GM21447 (cell line): ENCODE measurements around the gene MEA1.
"Not testable (repeated sequence)": the region's sequence is repeated elsewhere in the genome, so short reads cannot be mapped to it uniquely, and the experiment has no call there.

Experiments used
- ATAC-seq: cut with Tn5 transposase; IDR thresholded peaks from one replicate; pipeline ENCODE4 v1.9.1; 2021; ENCODE audit not compliant: unreplicated experiment

MEA1 gene

DNA sequence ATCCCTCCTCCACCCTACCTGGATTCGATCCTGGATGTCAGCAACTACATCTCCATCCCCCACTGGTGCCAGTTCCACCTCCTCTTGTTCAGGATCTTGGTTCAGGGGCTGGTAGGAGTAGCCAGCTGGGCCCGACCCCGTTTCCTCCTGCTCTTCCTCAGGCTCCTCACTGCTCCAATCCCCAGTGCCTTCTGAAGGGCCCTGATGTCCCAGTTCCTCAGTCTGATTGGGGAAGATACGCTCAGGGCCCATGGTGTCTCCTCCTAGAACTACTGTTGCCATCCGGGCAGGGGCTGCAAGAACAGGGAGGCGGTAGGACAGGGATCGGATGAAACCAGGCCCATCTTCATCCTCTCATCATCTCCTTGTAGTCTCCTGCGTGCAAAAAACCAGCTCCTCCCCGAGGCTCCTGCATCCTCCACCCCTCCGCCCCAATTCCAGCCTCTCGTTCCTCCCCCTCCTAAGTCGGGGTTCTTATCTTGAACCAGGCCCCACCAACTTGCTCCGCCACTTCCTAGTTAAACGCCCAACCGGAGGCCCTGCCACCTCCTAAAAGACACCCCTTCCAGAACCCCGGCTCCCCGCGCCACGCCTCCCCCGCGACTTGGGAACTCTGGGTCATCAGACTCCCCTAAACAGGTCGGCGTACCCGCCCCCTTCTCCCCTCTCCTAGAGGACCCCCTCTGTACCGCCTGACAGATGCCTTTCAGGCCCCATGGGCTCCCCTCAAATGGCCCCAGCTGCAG lies 476 bp downstream of the MEA1 start:
- ATAC-seq, result peak; percentile 9

DNA sequence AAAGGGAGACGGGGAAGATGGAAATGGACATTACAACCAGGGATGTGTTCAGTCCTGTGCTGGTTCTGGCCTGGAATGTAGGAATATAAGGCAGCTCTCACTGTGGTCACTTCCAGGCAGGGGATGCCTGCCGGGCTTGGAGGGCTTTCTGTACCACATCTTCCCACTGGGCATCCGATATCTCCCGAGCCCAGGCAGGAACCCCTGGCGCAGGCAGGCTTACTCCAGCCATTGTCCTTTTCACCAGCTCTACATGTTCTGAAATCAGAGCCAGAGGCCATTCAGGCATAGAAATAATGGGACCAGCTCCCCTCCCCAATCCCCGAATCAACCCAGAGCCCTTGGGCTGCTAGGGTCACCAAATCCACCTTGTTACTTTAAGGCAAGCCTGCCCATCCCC lies 1.4 kb downstream of the MEA1 start:
- ATAC-seq, result no peak

DNA sequence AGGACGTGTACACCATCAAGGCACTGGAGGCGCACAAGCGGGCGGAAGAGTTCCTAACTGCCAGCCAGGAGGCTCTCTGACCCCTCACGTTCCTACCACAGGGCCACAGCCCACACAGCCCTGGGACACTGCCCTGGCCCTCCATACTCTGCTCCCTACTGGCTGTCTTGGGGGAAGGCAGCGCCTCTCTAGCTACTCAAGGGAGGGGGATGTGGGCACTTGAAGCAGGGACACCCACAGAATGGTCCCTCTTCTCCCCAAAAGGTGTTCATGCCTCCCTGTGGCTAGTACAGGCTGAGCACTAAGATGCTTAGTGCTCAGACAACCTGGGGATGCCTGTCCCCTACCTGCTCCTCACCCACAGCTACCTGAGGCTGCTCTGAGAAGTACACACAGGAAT lies 2.5 kb downstream of the MEA1 start:
- ATAC-seq, result no peak

DNA sequence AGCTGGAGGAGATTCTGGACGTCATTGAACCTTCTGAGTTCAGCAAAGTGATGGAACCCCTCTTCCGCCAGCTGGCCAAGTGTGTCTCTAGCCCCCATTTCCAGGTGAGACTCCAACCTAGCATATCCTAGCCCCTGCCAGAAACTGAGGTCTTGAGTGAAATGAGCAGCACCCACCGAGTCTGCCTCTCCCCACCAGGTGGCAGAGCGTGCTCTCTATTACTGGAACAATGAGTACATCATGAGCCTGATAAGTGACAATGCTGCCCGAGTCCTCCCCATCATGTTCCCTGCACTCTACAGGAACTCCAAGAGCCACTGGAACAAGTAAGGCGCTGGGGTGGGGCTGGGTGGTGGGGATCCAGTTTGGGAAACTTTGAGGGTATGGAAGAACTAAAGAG lies 4.6 kb downstream of the MEA1 start:
- no peak for ATAC-seq

DNA sequence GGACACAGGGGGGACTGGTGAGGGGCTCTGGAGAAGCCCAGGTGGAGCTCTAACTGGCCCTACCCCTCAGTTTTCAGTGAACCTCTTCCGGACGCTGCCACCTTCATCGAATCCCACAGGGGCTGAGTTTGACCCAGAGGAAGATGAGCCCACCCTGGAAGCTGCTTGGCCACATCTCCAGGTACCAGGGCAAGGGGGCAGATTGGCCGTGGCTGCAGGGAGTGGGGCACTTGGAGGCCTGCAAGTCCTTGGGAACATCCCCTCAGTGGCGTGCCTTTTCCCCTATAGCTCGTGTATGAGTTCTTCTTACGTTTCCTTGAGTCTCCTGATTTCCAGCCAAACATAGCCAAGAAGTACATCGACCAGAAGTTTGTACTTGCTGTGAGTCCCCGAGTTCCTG lies 6.6 kb downstream of the MEA1 start:
- ATAC-seq, result no peak

DNA sequence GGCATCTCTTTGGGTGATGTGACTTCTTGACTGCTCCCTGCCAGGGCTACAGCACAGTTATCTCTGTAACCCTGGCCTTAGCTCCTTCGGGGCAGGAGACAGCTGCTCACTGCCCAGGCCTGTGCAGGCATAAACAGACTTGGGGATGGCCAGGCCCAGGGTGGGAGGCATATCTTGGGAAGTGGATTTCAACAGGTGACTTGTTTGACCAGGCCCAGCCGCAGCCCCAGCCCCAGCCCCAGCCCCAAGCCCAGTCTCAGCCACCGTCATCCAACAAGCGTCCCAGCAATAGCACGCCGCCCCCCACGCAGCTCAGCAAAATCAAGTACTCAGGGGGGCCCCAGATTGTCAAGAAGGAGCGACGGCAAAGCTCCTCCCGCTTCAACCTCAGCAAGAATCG lies 7.5 kb downstream of the MEA1 start:
- ATAC-seq, result no peak

DNA sequence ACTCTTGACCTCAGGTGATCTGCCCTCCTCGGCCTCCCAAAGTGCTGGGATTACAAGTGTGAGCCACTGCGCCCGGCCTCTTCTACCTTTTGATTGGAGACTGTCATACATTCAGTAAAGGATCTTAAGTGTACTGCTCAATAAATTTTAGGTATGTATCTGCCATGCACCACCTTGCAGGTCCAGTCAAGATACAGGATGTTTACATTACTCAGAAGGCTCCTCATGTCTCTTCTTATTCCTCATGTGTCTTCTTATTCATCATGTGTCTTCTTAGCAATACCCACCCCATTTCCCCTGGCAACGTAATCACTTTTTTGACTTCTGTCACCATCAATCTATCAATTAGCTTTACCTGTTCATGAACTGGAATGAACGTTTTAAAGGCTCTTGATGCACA lies 7.9 kb downstream of the MEA1 start:
- ATAC-seq, result no peak

DNA sequence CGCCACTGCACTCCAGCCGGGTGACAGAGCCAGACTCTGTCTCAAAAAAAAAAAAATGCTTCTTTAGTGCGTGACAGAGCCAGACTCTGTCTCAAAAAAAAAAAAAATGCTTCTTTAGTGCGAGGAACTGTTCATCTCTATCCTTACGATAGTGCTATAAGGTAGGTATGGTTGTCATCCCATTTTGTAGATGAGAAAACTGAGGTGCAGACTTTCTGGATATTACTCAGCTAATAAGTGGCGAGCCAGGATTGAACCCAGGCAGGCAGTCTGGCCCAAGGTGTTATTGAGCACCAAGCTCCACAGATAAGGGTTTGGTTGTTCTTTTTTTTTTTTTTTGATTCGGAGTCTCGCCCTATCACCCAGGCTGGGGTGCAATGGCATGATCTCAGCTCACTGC lies 11.9 kb downstream of the MEA1 start:
- ATAC-seq, result no peak

DNA sequence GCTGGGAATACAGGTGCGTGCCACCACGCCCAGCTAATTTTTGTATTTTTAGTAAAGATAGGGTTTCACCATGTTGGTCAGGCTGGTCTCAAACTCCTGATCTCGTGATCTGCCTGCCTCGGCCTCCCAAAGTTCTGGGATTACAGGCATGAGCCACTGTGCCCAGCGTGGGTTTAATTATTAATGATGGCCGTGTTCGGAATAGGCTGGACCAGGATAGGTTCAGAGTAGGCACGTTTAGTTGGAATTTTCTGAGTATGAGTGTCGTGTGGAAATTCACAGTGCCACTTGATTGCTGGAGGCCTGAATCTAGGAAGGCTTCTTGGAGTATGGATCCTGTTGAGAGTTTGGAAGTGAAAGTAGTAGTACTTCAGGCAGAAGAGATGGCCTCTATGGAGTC lies 15.5 kb downstream of the MEA1 start:
- not testable (repeated sequence) for ATAC-seq

DNA sequence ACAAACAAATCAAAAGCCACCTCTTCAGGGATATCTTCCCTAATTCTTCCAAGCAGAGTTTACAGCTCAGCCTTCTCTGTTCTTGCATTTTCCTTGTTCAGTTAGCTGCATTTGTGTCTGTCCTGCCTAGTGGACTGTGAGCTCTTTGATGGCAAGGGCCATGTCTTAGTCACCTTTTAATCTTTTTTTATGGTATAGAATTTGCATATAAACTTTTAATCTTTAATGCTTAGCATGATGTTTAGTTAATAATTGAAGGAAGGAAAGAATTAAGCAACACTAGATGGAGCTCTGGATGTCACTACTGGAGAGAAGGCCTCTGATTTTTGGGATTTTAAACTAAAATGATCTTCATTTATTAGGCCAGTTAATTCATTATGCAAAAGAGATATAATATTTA lies 17.2 kb downstream of the MEA1 start:
- ATAC-seq, result no peak

DNA sequence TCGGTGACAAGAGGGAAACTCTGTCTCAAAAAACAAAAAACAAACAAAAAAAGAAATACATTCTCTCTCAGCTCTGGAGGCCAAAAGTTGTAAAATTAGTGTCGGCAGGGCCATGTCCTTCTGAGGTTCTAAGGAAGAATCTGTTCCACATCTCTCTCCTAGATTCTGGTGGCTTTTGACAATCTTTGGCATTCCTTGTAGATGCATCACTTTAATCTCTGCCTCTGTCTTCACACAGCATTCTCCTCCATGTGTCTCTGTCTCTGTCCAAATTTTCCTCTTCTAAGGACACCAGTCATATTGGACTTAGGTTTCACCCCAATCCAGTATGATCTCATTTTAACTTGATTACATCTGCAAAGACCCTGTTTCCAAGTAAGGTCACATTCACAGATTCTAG lies 20.3 kb downstream of the MEA1 start:
- ATAC-seq, result no peak

DNA sequence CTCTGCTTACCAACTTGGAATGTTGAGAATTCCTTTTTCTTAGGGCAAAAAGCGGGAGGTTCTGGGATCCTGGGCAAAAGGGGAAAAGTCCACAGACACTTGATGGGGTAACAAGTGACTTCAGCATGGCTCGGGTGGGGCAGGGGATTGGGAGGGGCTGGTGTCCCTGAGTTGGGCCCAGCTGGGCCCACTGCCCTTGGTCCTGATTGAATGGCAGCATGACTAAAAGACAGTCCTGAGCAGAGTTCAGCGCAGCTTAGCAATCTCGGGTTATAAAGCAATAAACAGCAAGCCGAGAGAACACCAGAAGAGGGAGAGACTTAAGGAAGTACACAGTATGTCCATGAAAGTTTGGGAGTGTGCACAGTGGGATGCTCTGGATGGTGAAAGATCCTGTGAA lies 23.8 kb downstream of the MEA1 start:
- no peak for ATAC-seq

DNA sequence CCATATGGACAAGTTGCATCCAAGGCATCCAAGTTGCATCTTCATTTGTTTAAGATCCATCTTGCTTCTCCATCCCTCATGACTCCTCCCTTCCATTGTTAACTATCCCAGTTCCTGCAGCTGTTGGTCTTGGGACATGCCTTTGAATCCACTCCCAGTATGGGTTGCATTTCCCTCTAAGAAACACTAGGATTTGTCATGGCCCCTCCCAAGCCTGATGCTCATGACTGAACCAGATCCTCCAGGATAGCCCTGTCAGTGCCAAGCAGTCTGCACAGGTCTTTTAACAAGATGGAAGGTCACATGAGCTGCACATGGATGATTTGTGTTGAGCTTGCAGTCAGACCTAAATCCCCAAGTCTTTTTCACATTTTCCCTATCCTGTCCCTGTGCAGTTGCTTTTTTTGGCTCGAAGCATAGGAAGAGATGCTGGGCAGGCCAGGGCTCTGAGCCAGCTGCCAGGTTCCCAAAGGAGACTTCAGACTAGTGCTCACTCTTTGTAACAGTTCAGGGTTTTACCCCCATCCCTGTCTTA lies 25.2 kb downstream of the MEA1 start:
- no peak for ATAC-seq

DNA sequence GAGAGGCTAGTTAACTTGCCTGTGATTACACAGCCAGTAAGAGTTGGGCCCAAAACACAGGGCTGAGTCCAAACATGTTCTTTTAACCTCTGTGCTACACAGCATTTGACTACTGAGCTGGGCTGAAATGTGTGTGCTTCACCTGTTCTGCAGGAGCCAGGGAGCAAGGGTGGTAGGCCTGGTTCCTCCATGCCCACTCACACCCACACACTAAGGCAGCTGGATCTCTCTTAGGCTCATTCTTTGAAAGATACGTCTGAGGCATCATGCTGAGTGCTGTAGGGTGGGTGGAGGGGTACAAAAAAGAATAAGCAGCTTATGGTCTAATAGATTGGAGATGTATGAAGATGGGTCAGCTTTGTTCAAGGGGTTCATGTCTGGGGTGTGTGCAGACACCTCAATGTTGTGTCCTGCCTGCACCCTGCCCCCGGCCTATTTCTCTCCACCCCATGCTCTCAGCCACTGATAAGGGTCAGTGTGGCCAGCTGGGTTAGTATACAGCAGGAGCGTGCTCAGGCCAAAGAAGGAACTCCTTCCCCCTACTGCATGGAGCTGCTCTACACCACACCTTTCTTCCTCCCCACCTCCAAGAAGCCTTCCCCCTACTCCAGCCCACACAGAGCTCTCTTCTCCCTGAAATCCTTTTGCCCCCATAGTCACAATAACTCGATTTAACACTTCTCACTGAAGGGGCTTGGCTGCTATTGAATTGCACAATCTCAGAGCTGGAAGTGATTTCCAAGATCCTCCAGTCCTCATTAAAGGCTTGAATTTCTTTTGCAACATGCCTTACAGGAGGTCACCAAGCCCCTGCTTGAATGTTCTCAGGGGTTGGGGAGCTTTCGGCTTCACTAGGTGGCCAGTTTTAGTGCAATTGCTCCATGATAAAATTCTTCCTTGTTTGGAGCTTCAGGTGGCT lies 26.0 kb downstream of the MEA1 start:
- no peak for ATAC-seq

DNA sequence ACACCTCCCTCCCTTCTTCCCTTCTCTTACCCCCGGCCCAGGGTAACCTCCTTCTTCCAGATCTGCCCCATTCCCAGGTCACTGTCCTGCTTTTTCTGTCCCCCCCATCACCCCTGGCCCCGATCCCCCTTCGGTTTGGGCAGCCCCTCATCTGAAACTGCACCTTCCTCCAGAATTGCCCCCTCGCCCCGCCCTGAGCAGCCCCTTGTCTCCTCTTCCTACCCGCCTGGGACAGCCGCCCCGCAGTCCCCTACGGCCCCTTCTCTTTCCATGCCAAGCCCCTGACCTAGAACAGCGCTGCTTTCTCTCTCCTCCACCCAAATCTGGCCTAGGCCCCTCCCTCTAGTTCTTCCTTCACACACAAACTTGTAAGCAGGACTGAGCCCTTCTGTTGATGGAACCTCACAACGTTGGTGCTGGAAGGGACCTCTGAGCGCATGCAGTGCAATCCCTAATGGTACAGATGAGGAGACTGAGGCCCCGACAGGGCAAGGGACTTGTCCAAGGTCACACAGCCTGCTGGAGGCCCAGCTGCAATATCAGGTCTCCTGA lies 28.7 kb downstream of the MEA1 start:
- no peak for ATAC-seq

DNA sequence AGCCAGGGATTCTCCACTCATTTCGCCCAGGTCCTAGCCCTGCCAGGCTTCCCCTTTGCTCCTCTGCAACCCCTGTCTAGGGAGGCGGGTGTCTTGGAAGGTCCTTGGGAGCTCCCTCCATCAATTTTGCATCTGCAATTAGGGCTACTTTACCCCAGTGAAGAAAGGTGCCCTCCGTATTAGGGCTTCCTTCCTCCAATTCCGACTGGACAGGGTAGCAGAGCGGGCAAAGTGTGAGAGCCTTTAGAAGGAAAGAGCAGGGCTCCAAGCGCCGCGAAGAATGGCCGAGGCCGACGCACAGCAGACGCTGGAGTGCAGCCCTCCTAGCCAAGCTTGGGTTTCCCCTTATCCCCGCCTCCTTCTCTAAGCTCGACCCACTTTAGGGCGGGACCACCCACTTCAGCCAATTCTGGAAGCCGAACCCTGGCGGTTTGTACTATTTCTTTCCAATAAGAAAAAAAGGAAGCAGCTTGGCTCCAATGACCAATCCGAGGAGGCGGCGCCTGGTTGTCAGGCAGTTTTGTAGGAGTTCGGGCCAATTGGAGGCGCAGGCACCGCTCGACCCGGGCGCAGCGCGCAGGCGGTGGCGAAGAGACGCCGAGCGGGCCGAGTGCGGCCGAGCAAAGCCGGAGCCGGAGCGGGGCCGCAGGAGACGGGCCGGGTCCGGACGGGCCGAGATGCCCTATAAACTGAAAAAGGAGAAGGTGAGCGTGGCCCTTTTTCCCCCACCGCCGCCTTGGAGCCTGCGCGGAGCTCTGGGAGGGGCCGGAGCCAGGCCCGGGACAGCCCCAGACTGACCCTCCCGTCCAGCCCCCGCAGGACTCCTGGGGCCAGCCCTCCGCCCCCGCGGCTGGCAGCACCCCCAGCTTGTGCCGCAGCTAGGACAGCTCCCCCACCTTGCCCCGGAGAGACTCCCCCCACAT lies 29.5 kb downstream of the MEA1 start, which contains the start of gene PPP2R5D:
TSS of gene PPP2R5D (plus strand) at position 570 of the 923 bp plus-strand sequence. CDS start at position 678, 108 bp downstream.
- ATAC-seq, result peak; percentile 97

DNA sequence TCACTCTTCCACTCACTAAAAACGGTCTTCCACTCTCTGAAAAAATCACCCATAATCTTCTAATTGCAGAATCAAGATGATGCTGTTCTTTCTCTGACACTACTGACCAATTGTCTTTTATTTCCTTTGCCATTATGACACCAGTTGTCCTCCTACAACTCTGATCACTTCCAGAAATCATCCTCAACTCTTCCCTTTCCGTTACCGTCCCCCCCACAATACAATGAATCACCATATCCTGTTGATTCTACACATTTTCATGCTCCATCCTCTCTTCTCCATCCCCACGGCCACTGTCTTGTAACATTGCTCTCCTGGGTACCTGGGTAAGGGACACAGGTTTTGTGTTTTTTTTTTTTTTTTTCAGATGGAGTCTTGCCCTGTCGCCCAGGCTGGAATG lies 31.9 kb downstream of the MEA1 start:
- ATAC-seq, result no peak

DNA sequence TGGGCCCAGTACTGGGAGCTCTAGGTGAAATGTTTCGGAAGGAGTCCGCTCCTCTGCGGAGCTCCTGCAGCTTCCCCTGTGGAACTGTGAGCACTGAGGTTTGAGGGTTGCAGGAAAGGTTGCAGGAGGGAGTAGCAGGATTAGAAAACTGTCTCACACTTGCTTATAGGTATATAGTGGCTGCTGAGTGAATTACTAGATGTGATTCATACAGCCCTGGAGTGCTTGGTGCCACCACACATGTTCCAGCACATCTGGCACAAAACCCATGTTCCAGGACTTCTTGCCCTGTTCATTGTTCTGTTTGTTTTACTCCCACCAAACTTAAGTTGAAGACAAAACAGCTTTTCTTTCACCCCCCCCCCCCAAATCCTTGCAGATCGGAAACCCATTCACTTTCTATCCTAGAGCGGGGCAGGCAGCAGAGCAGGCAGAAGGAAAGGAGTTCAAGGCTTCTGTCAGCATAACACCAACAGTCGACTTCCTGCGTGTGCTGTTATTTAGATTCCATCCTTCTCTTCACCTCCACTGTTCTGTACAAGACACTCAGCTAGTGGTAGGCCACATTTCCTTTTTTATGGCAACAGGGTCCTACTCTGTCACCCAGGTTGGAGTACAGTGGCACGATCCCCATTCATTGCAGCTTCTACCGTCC lies 34.1 kb downstream of the MEA1 start:
- ATAC-seq, result no peak

DNA sequence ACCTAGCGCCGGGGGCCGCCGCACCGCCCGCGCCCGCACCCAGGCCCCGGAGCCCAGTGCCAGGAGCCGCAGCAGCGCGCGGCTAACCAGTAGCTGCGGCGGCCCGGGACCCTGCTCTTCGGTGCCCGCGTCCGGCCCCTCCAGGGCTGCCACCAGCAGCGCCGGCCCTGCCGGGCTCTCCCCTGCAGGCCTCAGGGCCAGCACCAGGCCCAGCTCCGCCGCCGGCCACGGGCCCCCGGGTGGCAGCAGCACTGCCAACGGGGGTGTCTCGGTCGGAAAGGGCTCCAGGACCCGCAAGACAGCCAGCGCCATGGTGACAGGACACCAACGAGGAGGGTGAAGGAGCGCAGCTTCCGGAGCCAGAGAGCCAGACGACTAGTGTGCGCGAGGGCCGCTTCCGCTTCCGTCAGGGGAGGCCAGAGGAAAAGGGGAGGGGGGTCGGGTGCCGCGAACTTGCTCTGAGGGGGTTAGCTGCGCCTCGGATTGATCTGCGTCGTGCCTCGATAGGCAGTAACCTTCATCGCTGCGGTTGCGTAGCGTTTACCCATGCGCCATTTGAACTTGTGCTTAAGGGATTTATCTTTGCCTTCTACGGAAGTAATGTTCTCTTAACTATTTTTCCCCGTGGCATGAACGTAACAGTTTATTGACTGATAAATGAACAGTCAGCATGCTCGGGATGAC lies 34.8 kb downstream of the MEA1 start, which contains the start of gene PEX6:
TSS of gene PEX6 (minus strand) at position 343 of the 684 bp plus-strand sequence. CDS start at position 312, 31 bp downstream.
- ATAC-seq, result peak; percentile 91
